Measurements from ENCODE around the gene TRAF3IP1.

TRAF3IP1 gene

DNA sequence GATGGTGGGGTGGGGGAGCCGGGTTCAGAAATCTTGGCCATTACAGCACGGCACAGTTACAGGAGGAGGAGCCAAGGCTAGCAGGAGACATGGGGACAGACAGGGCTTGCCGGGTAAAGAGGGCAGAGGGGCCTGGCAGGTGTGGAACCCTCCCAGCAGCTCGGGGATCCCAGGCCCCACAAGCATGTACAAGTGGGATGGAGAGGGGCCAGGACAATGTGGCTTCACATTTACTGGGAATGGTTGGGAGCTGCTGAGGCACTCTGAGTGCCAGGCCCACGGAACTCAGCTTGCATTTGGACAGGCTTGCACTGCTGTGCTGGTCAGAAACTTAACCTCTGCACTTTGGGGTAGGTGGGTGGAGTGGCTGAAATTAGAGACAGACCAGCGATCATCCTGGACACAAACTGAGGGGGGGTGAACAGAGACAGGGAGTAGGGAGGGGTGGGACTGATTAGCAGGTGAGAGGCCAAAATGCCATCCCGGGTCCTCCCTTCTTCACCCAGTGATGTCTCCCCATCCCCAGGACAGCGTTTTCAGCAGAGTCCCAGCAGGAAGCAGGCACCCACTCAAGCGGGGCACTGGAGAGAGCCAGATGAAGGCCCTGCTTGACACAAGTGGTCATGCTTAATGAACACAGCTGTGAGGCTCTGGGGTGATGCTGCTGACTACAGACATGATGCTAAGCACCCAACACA lies 41.5 kb upstream of the TRAF3IP1 start:
- no peaks in the 10 kb centered on the region for H3K27me3 ChIP-seq (ENCODE audit: low read depth, low read length)

DNA sequence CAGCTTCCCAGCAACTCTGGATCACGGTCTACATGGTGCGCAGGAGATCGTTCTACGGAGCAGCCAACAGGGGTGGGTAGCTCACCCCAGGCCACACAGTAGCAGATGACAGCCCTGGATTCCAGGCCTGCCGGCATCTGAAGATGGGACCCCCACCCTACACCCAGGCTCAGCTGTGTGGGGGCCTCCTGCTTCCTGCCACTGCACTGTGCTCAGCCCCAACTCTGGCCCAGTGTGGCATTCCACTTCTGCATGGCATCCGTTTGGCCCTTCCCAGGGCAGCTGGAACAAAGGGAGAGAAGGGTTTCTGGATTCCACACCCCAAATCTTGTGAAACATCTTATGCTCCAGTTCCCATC lies 41.0 kb upstream of the TRAF3IP1 start:
- Histone ChIP-seq H3K27me3 (ENCODE audit: low read depth, low read length) (no peaks in the 10 kb centered on the region), H3K4me2 (ENCODE audit: low read length) (no peak overlapping the region), H4K20me1 (ENCODE audit: insufficient read depth, low read length) (no peaks in the 10 kb centered on the region; the same call in 1 of the 2 replicates), H3K4me3 (ENCODE audit: low read length) (no peak overlapping the region), H3K9ac (ENCODE audit: low read length) (no peak overlapping the region), H3K9me3 (ENCODE audit: insufficient read depth, low read length) (no peaks in the 10 kb centered on the region), H3K36me3 (replicated peaks; ENCODE audit: low read depth, low read length) (no peaks in the 10 kb centered on the region), H3K27ac (ENCODE audit: low read length) (no peak overlapping the region), H3K4me1 (ENCODE audit: low read length) (no peaks in the 10 kb centered on the region), H3K79me2 (ENCODE audit: low read length) (peaks cover 58% of the 10 kb centered on the region), H2AFZ (ENCODE audit: low read depth, low read length) (no peak overlapping the region)
- TF ChIP-seq, protein P1, sequence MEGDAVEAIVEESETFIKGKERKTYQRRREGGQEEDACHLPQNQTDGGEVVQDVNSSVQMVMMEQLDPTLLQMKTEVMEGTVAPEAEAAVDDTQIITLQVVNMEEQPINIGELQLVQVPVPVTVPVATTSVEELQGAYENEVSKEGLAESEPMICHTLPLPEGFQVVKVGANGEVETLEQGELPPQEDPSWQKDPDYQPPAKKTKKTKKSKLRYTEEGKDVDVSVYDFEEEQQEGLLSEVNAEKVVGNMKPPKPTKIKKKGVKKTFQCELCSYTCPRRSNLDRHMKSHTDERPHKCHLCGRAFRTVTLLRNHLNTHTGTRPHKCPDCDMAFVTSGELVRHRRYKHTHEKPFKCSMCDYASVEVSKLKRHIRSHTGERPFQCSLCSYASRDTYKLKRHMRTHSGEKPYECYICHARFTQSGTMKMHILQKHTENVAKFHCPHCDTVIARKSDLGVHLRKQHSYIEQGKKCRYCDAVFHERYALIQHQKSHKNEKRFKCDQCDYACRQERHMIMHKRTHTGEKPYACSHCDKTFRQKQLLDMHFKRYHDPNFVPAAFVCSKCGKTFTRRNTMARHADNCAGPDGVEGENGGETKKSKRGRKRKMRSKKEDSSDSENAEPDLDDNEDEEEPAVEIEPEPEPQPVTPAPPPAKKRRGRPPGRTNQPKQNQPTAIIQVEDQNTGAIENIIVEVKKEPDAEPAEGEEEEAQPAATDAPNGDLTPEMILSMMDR (IDR thresholded peaks at IDR 0.05; ENCODE audit: low read depth, low read length) = no peak
- no peak for TF ChIP-seq EZH2phosphoT487 (IDR thresholded peaks at IDR 0.05; ENCODE audit: low read depth)

More for the DNA sequence above, 41.5 kb upstream of the TRAF3IP1 start:
- TF ChIP-seq, protein P1 (IDR thresholded peaks at IDR 0.05; ENCODE audit: low read depth, low read length) = no peak
- TF ChIP-seq EZH2phosphoT487 (IDR thresholded peaks at IDR 0.05; ENCODE audit: low read depth) = no peak
- Histone ChIP-seq H3K9ac (ENCODE audit: low read length) (no peak overlapping the region), H3K4me2 (ENCODE audit: low read length) (no peak overlapping the region), H3K79me2 (ENCODE audit: low read length) (peaks cover 54% of the 10 kb centered on the region), H3K4me3 (ENCODE audit: low read length) (no peak overlapping the region), H4K20me1 (ENCODE audit: insufficient read depth, low read length) (no peaks in the 10 kb centered on the region; the same call in 1 of the 2 replicates), H3K36me3 (replicated peaks; ENCODE audit: low read depth, low read length) (no peaks in the 10 kb centered on the region), H2AFZ (ENCODE audit: low read depth, low read length) (no peak overlapping the region), H3K9me3 (ENCODE audit: insufficient read depth, low read length) (no peaks in the 10 kb centered on the region), H3K4me1 (ENCODE audit: low read length) (no peaks in the 10 kb centered on the region), H3K27ac (ENCODE audit: low read length) (no peak overlapping the region)

DNA sequence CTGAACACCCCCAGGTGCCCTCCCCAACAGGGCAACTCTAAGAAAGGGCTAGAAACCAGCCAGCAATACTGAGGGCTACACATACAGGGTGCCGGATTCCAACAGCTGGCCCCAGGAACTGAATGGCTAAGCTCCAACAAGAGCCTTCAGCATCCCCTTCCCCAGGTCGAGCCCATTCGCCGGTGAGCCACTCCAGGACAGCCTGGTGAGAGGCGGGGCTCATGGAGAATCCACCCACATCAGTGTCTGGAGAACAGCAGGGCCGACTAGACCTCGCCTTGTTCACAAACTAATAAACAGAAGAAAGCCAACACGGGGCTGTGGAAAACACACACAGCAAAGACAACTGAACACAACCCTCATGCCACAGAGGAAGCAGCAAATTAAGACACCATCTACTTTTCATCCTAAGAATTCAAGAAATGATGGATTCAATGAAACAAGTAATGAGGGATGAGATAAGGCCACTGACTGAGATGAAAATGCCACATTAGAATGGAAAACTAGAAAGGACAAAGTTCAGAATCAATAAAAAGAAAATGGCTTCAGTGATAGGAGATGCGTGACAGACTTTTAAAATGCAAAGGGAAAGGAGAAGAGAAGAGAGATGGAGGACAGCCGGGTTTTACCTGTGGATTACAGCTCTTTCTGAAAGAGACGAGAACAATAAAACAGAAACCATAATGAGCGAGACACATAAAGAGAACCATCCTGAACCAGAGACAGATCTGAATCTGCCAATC lies 40.1 kb upstream of the TRAF3IP1 start:
- no peak overlapping the region for H3K4me2 ChIP-seq (ENCODE audit: low read length)
- H3K4me3 ChIP-seq (ENCODE audit: low read length) = no peak overlapping the region
- H4K20me1 ChIP-seq (ENCODE audit: insufficient read depth, low read length) = peaks cover 3% of the 10 kb centered on the region; the same call in 1 of the 2 replicates
- no peak overlapping the region for H2AFZ ChIP-seq (ENCODE audit: low read depth, low read length)
- H3K36me3 ChIP-seq (replicated peaks; ENCODE audit: low read depth, low read length) = no peaks in the 10 kb centered on the region
- no peaks in the 10 kb centered on the region for H3K27me3 ChIP-seq (ENCODE audit: low read depth, low read length)
- TF ChIP-seq, protein P1 (IDR thresholded peaks at IDR 0.05; ENCODE audit: low read depth, low read length) = no peak
- TF ChIP-seq EZH2phosphoT487 (IDR thresholded peaks at IDR 0.05; ENCODE audit: low read depth) = no peak
- peaks cover 66% of the 10 kb centered on the region for H3K79me2 ChIP-seq (ENCODE audit: low read length)
- H3K27ac ChIP-seq (ENCODE audit: low read length) = no peak overlapping the region
- no peaks in the 10 kb centered on the region for H3K9me3 ChIP-seq (ENCODE audit: insufficient read depth, low read length)
- H3K4me1 ChIP-seq (ENCODE audit: low read length) = no peaks in the 10 kb centered on the region
- no peak overlapping the region for H3K9ac ChIP-seq (ENCODE audit: low read length)

DNA sequence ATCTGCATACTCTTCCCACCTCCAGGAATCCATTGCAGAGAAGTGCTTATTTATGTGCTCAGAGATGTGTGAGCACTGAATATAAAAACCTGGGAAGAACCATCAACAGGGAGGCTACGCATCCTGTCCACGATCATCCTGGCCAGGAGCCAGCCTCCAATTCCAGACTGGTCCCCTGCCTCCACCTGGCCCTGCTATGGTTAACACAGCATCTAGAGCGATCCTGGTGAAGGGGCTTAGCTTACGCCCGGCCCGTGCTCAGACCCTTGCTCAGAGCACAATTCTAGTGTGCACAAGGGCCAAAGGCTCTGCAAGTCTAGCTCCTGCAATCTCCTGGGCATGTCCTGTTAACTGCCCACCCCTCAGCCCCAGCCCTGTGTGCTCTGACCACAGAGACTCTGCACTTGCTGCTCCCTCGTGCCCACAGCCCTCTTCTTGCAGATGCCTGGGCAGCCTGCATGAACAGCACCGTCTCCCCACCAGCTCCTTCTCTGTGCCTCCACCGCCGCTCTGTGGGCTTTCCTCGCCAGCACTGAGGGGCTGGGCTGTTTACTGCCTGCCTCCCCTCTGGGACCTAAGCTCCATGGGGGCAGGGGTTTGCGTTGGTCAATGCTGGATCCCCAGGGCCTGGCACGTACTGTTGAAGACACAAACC lies 38.4 kb upstream of the TRAF3IP1 start:
- Histone ChIP-seq H3K36me3 (replicated peaks; ENCODE audit: low read depth, low read length) (no peaks in the 10 kb centered on the region), H3K27me3 (ENCODE audit: low read depth, low read length) (no peaks in the 10 kb centered on the region), H3K4me1 (ENCODE audit: low read length) (peaks cover 2% of the 10 kb centered on the region; the same call in 1 of the 2 replicates), H3K79me2 (ENCODE audit: low read length) (peaks cover 83% of the 10 kb centered on the region), H3K4me2 (ENCODE audit: low read length) (no peak overlapping the region), H3K9ac (ENCODE audit: low read length) (no peak overlapping the region), H4K20me1 (ENCODE audit: insufficient read depth, low read length) (peaks cover 3% of the 10 kb centered on the region; the same call in 1 of the 2 replicates), H2AFZ (ENCODE audit: low read depth, low read length) (no peak overlapping the region), H3K27ac (ENCODE audit: low read length) (no peak overlapping the region), H3K4me3 (ENCODE audit: low read length) (no peak overlapping the region), H3K9me3 (ENCODE audit: insufficient read depth, low read length) (no peaks in the 10 kb centered on the region)
- TF ChIP-seq, protein P1 (IDR thresholded peaks at IDR 0.05; ENCODE audit: low read depth, low read length) = no peak
- TF ChIP-seq EZH2phosphoT487 (IDR thresholded peaks at IDR 0.05; ENCODE audit: low read depth) = no peak

All from OCI-LY3 (cell line).